CD4-positive, alpha-beta memory T cell (primary cell): ENCODE measurements around the gene ACSL1. TPM values are rescaled to one million over a fixed set of nuclear protein-coding genes. Genes with fewer than 3 reads are reported as not detected.

Source experiments
- CTCF ChIA-PET: fragments of 350-600 bp; sonication (Branson Sonifier 250); formaldehyde crosslinking; loops from one replicate; lab custom pipeline; 2021; ENCODE audit warnings: inconsistent platforms; ENCODE audit not compliant: partially characterized antibody; lab: Charles Lee
- POLR2A ChIA-PET: fragments of 350-600 bp; sonication (Branson Sonifier 250); formaldehyde crosslinking; loops from one replicate; lab custom pipeline; 2021; ENCODE audit not compliant: partially characterized antibody; lab: Charles Lee
- DNase-seq, 5 donors: peaks; one replicate each; pipeline versions ENCODE4 v3.0.0 to v3.0.0-alpha.2; 2020 to 2022; ENCODE audit warnings: mixed read lengths in 1 of 5
- H3K27ac ChIP-seq: one replicate; pipeline ENCODE4 v1.7.0; 2013; ENCODE audit warnings: low read depth, low read length
- H3K27me3 ChIP-seq: 2 replicates; pipeline ENCODE4 v1.7.0; 2013; ENCODE audit warnings: mild to moderate bottlenecking, low read length, moderate library complexity; ENCODE audit not compliant: insufficient read depth
- H3K36me3 ChIP-seq: 2 replicates; pipeline ENCODE4 v1.7.0; 2013; ENCODE audit warnings: mild to moderate bottlenecking, low read length, moderate library complexity; ENCODE audit not compliant: insufficient read depth
- H3K4me1 ChIP-seq: 2 replicates; pipeline ENCODE4 v1.7.0; 2013; ENCODE audit warnings: mild to moderate bottlenecking, low read length, moderate library complexity; ENCODE audit not compliant: insufficient read depth
- H3K4me3 ChIP-seq, 2 donors: one replicate each; pipeline ENCODE4 v1.7.0; 2013; ENCODE audit warnings: low read length in 2 of 2, mild to moderate bottlenecking in 1 of 2
- H3K9me3 ChIP-seq, 2 donors: one replicate each; pipeline ENCODE4 v1.7.0; 2013; ENCODE audit warnings: low read length in 2 of 2, control low read depth in 1 of 2; ENCODE audit not compliant: control insufficient read depth in 1 of 2
- H3K27ac Mint-ChIP-seq, 7 donors: one replicate each; pipeline ENCODE4 v1.8.0; 2020 to 2021; ENCODE audit warnings: mixed read lengths in 7 of 7, mild to moderate bottlenecking in 6 of 7, inconsistent platforms in 3 of 7, moderate library complexity in 3 of 7
- H3K27me3 Mint-ChIP-seq, 2 donors: one replicate each; pipeline ENCODE4 v1.8.0; 2020 to 2021; ENCODE audit warnings: mixed read lengths in 2 of 2
- H3K36me3 Mint-ChIP-seq, 2 donors: one replicate each; pipeline ENCODE4 v1.8.0; 2020 to 2021; ENCODE audit warnings: mixed read lengths in 2 of 2, inconsistent platforms in 1 of 2, mild to moderate bottlenecking in 1 of 2
- H3K4me1 Mint-ChIP-seq, 4 donors: one replicate each; pipeline ENCODE4 v1.8.0; 2020 to 2021; ENCODE audit warnings: mixed read lengths in 4 of 4, mild to moderate bottlenecking in 1 of 4
- H3K4me3 Mint-ChIP-seq, 8 donors: one replicate each; pipeline ENCODE4 v1.8.0; 2020 to 2021; ENCODE audit warnings: mixed read lengths in 8 of 8, mild to moderate bottlenecking in 7 of 8, moderate library complexity in 6 of 8, inconsistent platforms in 3 of 8
- H3K9me3 Mint-ChIP-seq, 8 donors: one replicate each; pipeline ENCODE4 v1.8.0; 2020 to 2021; ENCODE audit warnings: mixed read lengths in 8 of 8, mild to moderate bottlenecking in 5 of 8, inconsistent platforms in 3 of 8, moderate library complexity in 1 of 8
- intact Hi-C: fragments of 100-400 bp; cut with micrococcal nuclease; formaldehyde crosslinking; loops from one replicate; pipeline ENCODE4 v1.15.1; 2023
- polyA plus RNA-seq, 2 donors: library from polyadenylated mRNA; unstranded; fragments of 300-500 nt; fragmentation: Illumina TruSeq; gene quantifications; one replicate each; pipeline ENCODE4 v1.2.3, GENCODE V29; 2021
- total RNA-seq, 2 experiments: library from RNA; stranded (reverse); gene quantifications; one replicate each; pipeline ENCODE4 v1.2.3, GENCODE V29; 2021

Gene ACSL1
- total and polyA plus RNA-seq, 4 experiments from 2014 or later, result 4.0 to 12.9 (median 9.2) TPM

DNA sequence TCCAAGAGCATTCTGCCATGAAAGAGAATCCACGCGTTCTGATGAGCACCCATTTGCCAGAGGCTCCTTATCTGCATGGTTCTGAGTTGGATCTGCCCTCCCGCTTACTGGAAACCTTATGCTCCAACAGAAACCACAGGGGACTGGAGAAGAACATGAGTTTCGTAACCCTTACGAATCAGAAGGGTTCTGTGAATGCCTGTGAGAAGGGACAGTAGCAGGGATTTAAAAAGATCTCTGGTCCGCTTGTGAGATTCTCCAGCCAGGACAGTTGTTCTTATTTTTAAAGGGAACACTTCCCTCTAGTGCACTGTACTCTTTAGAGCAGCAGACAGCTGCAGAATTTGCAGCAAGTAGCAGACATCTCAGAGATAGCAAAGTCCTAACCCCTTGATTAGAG is 69.4 kb downstream of the ACSL1 start:
- intact Hi-C loops, result no loop called here
- CTCF ChIA-PET, result no interaction called here
- POLR2A ChIA-PET, result no interaction called here

GRCh38 chr4:184755278-184755677 is 70.5 kb downstream of the ACSL1 start:
- Histone ChIP-seq H3K27ac (no peak overlapping the region), H3K36me3 (no peaks in the 10 kb centered on the region), H3K4me1 (no peaks in the 10 kb centered on the region), H3K9me3 (no peaks in the 10 kb centered on the region), H3K27me3 (no peaks in the 10 kb centered on the region), H3K4me3 (no peak overlapping the region)
- Mint-ChIP-seq H3K27ac (no peak overlapping the region), H3K4me1 (no peaks in the 10 kb centered on the region), H3K4me3 (no peak overlapping the region), H3K36me3 (peaks cover 34 to 48% of the 10 kb centered on the region in 2 donors), H3K9me3 (no peaks in the 10 kb centered on the region), H3K27me3 (peaks cover 0 to 4% of the 10 kb centered on the region in 2 donors)
- intact Hi-C loops, result no loop called here
- DNase-seq, result no peak
- ChIA-PET CTCF (interaction anchor here (2.5 kb wide), 1 partner anchor 10 kb away, joined by 9 read pairs; no protein-coding TSS in a partner anchor), POLR2A (no interaction called here)

More for the DNA sequence above, 69.4 kb downstream of the ACSL1 start:
- Histone ChIP-seq H3K4me3 (no peak overlapping the region), H3K4me1 (peaks cover 1% of the 10 kb centered on the region), H3K27me3 (no peaks in the 10 kb centered on the region), H3K36me3 (no peaks in the 10 kb centered on the region), H3K9me3 (no peaks in the 10 kb centered on the region), H3K27ac (no peak overlapping the region)
- peaks cover 35 to 50% of the 10 kb centered on the region in 2 donors for H3K36me3 Mint-ChIP-seq
- no peak overlapping the region for H3K27ac Mint-ChIP-seq
- H3K4me1 Mint-ChIP-seq, result peaks cover 0 to under 1% (median under 1%) of the 10 kb centered on the region in 4 donors
- no peak for DNase-seq
- no peak overlapping the region for H3K4me3 Mint-ChIP-seq
- no peaks in the 10 kb centered on the region for H3K9me3 Mint-ChIP-seq
- no peaks in the 10 kb centered on the region for H3K27me3 Mint-ChIP-seq

DNA sequence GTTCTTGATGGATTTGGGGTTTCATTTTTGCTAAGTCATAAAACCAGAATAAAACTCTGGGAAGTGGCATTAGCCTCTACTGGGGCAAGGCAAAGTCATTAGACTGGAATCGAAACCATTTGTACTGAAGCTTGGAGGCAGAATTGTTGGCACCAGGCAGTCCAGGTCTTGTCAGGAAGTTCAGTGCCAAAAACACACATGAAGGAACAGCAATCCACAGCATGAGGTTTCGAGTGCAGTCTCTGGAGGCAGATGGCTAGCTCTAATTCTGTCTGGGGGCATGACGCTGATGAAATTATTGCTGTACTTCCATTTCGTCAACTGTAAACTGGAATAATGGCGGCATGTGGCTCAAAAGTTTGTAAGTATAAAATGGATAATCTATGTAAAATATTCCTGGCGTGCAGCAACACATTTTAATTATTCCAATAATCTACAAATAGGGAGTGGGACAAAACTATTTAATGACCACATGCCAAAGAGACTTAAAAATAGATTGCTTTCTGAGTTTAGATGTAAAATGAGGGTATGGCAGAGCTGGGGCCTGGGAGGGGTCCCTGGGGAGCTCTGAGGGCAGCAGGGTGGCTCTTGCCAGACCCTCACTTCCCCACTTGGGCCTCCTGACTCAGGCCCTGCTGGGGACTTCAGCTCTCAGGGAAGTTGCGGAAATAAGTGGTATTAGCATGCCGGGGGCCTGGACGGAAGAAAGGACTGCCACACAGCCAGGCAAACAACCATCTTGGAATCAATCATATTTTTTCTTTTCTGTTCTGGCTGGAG is 73.1 kb downstream of the ACSL1 start:
- Histone ChIP-seq H3K27me3 (no peaks in the 10 kb centered on the region), H3K4me1 (no peaks in the 10 kb centered on the region), H3K27ac (no peak overlapping the region), H3K36me3 (no peaks in the 10 kb centered on the region), H3K4me3 (no peak overlapping the region), H3K9me3 (no peaks in the 10 kb centered on the region)
- Mint-ChIP-seq H3K4me3 (no peak overlapping the region), H3K27me3 (peaks cover 0 to 4% of the 10 kb centered on the region in 2 donors), H3K4me1 (no peaks in the 10 kb centered on the region), H3K9me3 (no peaks in the 10 kb centered on the region), H3K27ac (no peak overlapping the region), H3K36me3 (peaks cover 24 to 36% of the 10 kb centered on the region in 2 donors)
- DNase-seq, result no peak
- ChIA-PET POLR2A (no interaction called here), CTCF (interaction anchor here (1.4 kb wide), 1 partner anchor 11 kb away, joined by 3 read pairs; no protein-coding TSS in a partner anchor)
- intact Hi-C loops, result no loop called here

GRCh38 chr4:184751585-184751956 is 74.2 kb downstream of the ACSL1 start:
- CTCF ChIA-PET, result interaction anchor here (1.4 kb wide), 1 partner anchor 10 kb away, joined by 3 read pairs; no protein-coding TSS in a partner anchor
- peaks cover 0 to 4% of the 10 kb centered on the region in 2 donors for H3K27me3 Mint-ChIP-seq
- POLR2A ChIA-PET, result no interaction called here

GRCh38 chr4:184750926-184751584 is 74.7 kb downstream of the ACSL1 start:
- H3K9me3 Mint-ChIP-seq, result no peaks in the 10 kb centered on the region
- no peak for DNase-seq
- no peak overlapping the region for H3K4me3 ChIP-seq
- ChIA-PET CTCF (interaction anchor here (1.2 to 1.4 kb wide), 3 partner anchors 9 to 11 kb away, joined by 3 read pairs; no protein-coding TSS in a partner anchor), POLR2A (no interaction called here)
- no peaks in the 10 kb centered on the region for H3K9me3 ChIP-seq
- no peaks in the 10 kb centered on the region for H3K36me3 ChIP-seq
- H3K27me3 Mint-ChIP-seq, result peaks cover 0 to 4% of the 10 kb centered on the region in 2 donors
- intact Hi-C loops, result no loop called here
- peaks cover 18 to 21% of the 10 kb centered on the region in 2 donors for H3K36me3 Mint-ChIP-seq
- H3K4me1 Mint-ChIP-seq, result peaks cover 0 to 6% (median under 1%) of the 10 kb centered on the region in 4 donors
- peaks cover under 1% of the 10 kb centered on the region for H3K4me1 ChIP-seq
- no peak overlapping the region for H3K27ac Mint-ChIP-seq
- H3K27me3 ChIP-seq, result no peaks in the 10 kb centered on the region
- H3K27ac ChIP-seq, result no peak overlapping the region
- no peak overlapping the region for H3K4me3 Mint-ChIP-seq

More at GRCh38 chr4:184751585-184751956, 74.2 kb downstream of the ACSL1 start:
- DNase-seq, result no peak
- H3K27me3 ChIP-seq, result no peaks in the 10 kb centered on the region
- no peak overlapping the region for H3K27ac ChIP-seq
- no peak overlapping the region for H3K4me3 ChIP-seq
- peaks cover 20 to 26% of the 10 kb centered on the region in 2 donors for H3K36me3 Mint-ChIP-seq
- no peak overlapping the region for H3K4me3 Mint-ChIP-seq
- H3K36me3 ChIP-seq, result no peaks in the 10 kb centered on the region
- H3K4me1 Mint-ChIP-seq, result peaks cover 0 to 1% (median 0%) of the 10 kb centered on the region in 4 donors
- H3K9me3 ChIP-seq, result no peaks in the 10 kb centered on the region
- intact Hi-C loops, result no loop called here
- H3K4me1 ChIP-seq, result no peaks in the 10 kb centered on the region
- H3K27ac Mint-ChIP-seq, result no peak overlapping the region
- H3K9me3 Mint-ChIP-seq, result no peaks in the 10 kb centered on the region

DNA sequence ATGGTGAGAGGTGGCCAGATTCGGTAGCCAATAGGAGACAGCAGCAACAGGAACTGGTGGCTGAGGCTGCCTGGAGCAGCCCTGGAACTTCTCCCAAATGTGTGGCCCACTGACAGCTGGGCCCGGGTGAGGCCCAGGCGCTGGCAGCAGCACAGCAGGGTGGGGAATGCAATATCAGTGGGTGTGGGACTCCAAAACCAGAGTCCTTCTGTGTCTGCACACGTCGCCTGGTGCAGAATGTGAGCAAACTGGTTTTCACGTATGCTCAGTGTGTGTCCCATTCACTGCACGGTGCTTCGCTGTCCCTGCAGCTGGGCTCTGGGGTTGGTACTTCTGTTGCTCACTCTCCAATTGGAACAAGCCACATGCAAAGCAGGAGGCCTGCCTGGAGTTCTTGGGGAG is 77.5 kb downstream of the ACSL1 start:
- peaks cover 0 to 4% of the 10 kb centered on the region in 2 donors for H3K27me3 Mint-ChIP-seq
- H3K36me3 Mint-ChIP-seq, result peaks cover under 1 to 4% of the 10 kb centered on the region in 2 donors
- POLR2A ChIA-PET, result no interaction called here
- peaks cover 0 to 10% (median 2%) of the 10 kb centered on the region in 4 donors for H3K4me1 Mint-ChIP-seq
- intact Hi-C loops, result loop anchor here (5.0 kb wide), 4 partner anchors 79 to 486 kb away; partner anchors contain the start of genes ACSL1, CASP3 and PRIMPOL
- no peaks in the 10 kb centered on the region for H3K36me3 ChIP-seq
- no peak overlapping the region for H3K4me3 ChIP-seq
- no peaks in the 10 kb centered on the region for H3K27me3 ChIP-seq
- no peaks in the 10 kb centered on the region for H3K9me3 ChIP-seq
- peaks cover 4% of the 10 kb centered on the region for H3K4me1 ChIP-seq
- H3K9me3 Mint-ChIP-seq, result no peaks in the 10 kb centered on the region
- H3K4me3 Mint-ChIP-seq, result no peak overlapping the region
- no peak for DNase-seq
- CTCF ChIA-PET, result no interaction called here
- no peak overlapping the region for H3K27ac Mint-ChIP-seq
- H3K27ac ChIP-seq, result no peak overlapping the region
